CD4-positive, alpha-beta T cell treated with Interleukin-4 for 1 hour (primary cell): ENCODE data around the gene WDR81.
"Not testable (repeated sequence)": the region's sequence is repeated elsewhere in the genome, so short reads cannot be mapped to it uniquely, and the experiment has no call there.

ENCODE experiments used
- DNase-seq, 2 donors: peaks; one replicate each; pipeline ENCODE4 v3.0.0-alpha.2; 2020 to 2022

Gene WDR81

GRCh38 chr17:1732241-1732832, 7.8 kb downstream of the WDR81 start:
- no peak for DNase-seq

DNA sequence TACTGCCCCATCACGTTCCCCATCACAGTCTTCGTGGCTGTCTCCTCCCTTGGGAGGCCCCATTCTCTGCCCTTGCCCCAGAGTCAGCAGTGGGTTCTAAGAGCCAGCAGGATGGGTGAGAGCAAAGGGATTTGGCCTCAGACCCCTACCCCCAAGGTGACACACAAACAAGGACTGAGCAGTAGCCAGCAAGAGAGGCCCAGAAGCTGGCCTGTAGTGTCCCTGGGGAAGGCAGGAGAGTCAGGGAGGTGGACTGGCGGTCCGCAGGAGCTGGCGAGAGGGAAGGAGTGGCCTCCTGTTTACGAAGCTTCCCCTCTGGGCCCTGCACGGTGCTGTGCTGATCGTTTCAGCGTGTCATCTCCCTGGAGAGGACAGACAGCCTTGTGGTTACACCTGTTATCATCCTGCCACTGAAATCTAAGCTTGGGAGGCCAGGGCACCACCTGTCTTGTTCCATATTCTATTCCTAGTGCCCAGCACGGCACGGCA, 8.4 kb downstream of the WDR81 start:
- DNase-seq = no peak

DNA sequence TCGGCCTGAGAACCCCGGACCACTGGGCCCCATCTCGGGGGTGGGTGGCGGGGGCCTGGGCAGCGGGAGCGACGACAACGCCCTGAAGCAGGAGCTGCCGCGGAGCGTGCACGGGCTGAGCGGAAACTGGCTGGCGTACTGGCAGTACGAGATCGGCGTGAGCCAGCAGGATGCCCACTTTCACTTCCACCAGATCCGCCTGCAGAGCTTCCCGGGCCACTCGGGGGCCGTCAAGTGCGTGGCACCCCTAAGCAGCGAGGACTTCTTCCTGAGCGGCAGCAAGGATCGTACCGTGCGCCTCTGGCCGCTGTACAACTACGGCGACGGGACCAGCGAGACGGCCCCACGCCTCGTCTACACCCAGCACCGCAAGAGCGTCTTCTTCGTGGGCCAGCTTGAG, 9.3 kb downstream of the WDR81 start:
- no peak for DNase-seq

DNA sequence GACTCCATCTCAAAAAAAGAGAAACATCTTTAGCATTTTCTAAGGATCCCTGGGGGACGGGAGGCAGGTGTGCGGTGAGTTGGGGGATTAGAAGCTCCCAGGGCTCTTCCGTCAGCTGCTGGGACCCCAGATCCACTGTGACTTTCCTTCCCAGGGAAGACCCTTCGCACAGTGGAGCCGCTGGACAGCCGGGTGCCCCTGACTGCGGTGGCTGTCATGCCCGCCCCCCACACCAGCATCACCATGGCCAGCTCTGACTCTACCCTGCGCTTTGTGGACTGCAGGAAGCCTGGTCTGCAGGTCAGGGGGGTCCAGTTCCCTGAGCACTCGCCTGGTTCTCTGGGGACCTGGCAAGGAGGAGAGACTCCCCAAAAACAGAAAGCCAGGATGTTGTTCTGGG, 10.9 kb downstream of the WDR81 start:
- DNase-seq = no peak

DNA sequence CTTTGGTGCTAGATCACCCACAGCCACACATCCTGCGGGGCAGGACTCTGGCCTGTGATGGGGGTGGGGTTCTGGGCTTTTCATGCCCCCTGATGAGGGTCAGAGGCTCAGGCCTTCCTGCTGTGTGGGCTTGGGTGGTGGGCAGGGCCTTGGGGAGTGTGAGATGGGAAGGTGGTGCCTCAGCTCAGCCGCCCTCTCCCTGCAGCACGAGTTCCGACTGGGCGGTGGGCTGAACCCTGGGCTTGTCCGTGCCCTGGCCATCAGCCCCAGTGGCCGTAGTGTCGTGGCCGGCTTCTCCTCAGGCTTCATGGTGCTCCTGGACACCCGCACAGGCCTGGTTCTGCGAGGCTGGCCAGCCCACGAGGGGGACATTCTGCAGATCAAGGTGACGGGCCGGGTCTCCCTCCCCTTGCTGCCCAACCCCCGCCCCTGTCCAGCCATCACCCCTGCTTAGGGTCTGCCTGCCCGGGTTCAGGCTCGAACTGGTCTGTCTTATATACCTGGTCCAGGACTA, 11.4 kb downstream of the WDR81 start:
- DNase-seq = no peak

GRCh38 chr17:1736348-1737281, 12.1 kb downstream of the WDR81 start:
- peak in 1 of 2 donors; percentile 37 for DNase-seq

DNA sequence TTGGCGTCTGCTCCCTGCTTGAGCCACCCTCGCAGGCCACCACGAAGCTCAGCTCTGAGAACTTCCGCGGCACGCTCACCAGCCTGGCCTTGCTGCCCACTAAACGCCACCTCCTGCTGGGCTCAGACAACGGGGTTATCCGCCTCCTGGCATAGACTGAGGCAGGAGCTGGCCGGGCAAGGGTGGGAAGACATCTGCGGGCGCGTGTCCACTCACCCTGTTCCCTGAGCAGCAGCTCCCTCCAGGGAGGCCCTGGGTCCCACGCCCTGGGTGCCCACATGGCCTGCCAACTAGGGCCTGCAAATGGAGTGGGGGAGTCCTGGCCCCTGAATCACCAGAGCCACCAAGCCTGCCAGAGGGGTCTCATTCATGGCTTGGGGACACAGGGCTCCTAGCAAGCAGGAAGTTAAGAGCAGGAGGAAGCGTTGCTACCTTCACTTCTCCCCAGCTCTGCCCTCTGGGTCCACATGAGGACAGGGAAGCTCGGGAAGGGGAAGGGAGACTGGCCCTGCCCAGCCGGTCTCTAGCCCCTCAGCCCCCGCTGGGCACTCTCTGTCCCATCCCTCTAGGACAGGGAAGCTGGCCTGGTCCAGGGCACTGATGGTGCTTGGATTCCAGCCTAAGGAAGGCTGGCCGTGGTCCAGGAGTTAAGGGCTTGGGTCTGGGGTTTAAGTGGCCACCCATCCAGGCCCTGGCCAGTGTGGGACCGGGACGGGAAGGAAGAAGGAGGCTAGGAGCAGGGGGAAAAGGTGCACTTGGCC, 13.2 kb downstream of the WDR81 start:
- no peak for DNase-seq

DNA sequence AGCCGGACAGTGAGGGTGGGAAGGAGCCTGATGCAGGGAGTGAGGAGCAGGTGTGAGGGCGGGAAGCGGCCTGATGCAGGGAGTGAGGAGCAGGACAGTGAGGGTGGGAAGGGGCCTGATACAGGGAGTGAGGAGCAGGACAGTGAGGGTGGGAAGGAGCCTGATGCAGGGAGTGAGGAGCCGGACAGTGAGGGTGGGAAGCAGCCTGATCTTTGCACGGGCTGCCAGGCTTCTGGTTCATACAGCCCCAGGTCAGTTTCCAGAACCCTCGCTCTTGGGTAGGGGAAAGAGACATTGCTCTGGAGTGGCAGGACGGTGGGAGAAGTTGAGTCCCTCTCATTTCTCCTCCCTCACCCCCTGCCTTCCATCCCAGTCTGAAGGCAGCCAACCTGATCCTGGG, 17.4 kb downstream of the WDR81 start:
- not testable (repeated sequence) for DNase-seq

- DNase-seq = no peak
These were observed 18.0 kb downstream of the WDR81 start, which contains the start of gene SERPINF2 for GRCh38 chr17:1742371-1743087. Gene SERPINF2 (plus strand): TSS chr17:1742871. CDS start chr17:1744996, 2,125 bp downstream.

DNA sequence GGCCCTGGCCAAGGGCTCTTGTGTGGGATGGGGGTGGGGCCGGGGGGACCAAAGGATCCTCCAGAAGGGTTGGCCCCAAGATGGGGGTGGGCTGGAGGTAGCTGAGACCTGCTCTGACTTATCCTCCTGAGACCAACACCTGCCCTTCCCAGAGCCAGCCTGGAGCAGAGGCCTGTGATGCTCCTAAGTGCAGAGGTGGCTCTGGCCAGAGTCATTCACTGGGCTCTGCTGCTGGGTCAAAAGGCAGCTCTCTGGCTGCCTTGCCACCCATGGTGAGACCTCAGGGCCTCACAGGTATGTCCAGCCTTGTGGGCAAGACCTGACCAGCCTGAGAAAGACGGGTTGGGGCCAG, 18.6 kb downstream of the WDR81 start:
- no peak for DNase-seq

DNA sequence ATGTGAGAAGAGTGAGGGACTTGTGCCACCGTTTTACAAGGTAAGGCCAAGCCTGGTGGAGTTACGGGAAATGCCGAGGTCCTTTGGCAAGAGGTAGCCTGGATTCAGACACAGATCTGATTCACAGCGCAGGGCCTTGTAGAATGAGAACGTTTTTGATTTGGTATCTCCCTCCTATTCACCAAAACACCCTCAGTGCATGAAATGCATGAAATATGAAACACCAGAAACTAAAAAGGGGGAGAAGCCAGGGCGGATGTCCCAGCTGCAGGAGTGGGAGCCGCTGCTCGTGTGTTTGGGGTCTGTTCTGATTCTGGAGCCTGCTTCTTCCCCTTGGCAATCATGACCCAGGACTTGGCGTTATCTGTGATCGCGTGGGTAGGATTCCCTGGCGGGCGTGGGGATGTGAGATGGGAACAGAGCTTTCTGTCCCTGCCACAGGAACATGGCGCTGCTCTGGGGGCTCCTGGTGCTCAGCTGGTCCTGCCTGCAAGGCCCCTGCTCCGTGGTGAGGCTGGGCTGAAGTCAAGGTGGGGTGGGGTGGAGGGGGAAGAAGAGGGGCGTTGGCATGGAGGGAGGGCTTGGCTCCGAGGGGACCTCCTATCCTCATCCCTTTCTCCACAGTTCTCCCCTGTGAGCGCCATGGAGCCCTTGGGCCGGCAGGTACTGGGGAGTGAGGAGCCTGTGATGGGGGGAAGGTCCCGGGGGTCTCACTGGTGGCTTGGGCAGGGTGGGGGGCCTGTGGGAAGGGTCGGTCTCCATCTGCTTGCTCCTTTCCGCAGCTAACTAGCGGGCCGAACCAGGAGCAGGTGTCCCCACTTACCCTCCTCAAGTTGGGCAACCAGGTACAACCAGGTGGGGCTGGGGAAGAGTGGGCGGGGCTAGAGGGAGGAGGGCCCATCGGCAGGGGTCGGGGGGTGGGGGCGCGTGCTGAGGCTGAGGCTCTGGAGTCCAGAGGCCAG, 20.3 kb downstream of the WDR81 start:
- no peak for DNase-seq

- no peak for DNase-seq
These were observed 21.1 kb downstream of the WDR81 start for GRCh38 chr17:1745513-1746020.

DNA sequence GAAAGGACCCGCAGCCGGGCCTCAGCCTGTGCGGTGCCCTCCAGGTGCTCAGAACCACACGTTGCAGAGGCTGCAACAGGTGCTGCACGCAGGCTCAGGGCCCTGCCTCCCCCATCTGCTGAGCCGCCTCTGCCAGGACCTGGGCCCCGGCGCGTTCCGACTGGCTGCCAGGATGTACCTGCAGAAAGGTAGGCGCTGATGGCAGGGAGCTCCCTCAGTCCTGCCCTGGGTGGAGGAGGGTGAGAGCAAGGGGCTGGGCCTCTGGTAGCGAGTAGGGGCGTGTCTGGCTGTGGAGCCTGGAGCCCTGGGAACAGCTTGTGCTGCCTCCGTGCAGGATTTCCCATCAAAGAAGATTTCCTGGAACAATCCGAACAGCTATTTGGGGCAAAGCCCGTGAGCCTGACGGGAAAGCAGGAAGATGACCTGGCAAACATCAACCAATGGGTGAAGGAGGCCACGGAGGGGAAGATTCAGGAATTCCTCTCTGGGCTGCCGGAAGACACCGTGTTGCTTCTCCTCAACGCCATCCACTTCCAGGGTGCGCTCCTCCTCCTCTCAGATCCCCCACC, 22.6 kb downstream of the WDR81 start:
- DNase-seq = no peak

- DNase-seq = no peak
These were observed 26.1 kb downstream of the WDR81 start for GRCh38 chr17:1750628-1751027.

- peak in 1 of 2 donors; percentile 27 for DNase-seq
These were observed 28.1 kb downstream of the WDR81 start for GRCh38 chr17:1752425-1753262.

GRCh38 chr17:1753767-1754429, 29.4 kb downstream of the WDR81 start:
- no peak for DNase-seq

- DNase-seq = no peak
These were observed 30.1 kb downstream of the WDR81 start for GRCh38 chr17:1754430-1755112.

GRCh38 chr17:1755252-1755826, 30.8 kb downstream of the WDR81 start:
- DNase-seq = no peak
